ENCODE data around the gene SLC15A3. TPM values are rescaled to one million over a fixed set of nuclear protein-coding genes. Genes with fewer than 3 reads are reported as not detected.

The SLC15A3 gene
- total RNA-seq, 1 donor from 2014 or later: 23.1 TPM

GRCh38 chr11:60895687-60896086, 56.3 kb downstream of the SLC15A3 start:
- Histone ChIP-seq H3K4me3 (no peak overlapping the region), H3K36me3 (peaks cover 5 to 81% of the 10 kb centered on the region in 2 donors), H3K27me3 (no peaks in the 10 kb centered on the region), H3K27ac (no peak overlapping the region), H3K9me3 (no peaks in the 10 kb centered on the region), H3K4me1 (no peaks in the 10 kb centered on the region)
- TF ChIP-seq POLR2A (IDR thresholded peaks at IDR 0.05): no peak
- TF ChIP-seq POLR2AphosphoS5 (IDR thresholded peaks at IDR 0.05; ENCODE audit: insufficient read depth in 1 of 2, low read depth in 1 of 2): no peak
- no peak for TF ChIP-seq CTCF (IDR thresholded peaks at IDR 0.05)
- no peak for DNase-seq (ENCODE audit: extremely low spot score in 2 of 2)
- intact Hi-C loops (cut with DNase I): no loop called here

- Histone ChIP-seq H3K4me1 (no peaks in the 10 kb centered on the region), H3K27me3 (no peaks in the 10 kb centered on the region), H3K36me3 (peaks cover 0 to 39% of the 10 kb centered on the region in 2 donors), H3K9me3 (no peaks in the 10 kb centered on the region), H3K27ac (no peak overlapping the region), H3K4me3 (no peak overlapping the region)
- DNase-seq (ENCODE audit: extremely low spot score in 2 of 2): no peak
- intact Hi-C loops (cut with DNase I): no loop called here
- TF ChIP-seq POLR2A (IDR thresholded peaks at IDR 0.05): no peak
- TF ChIP-seq CTCF (IDR thresholded peaks at IDR 0.05): no peak
- no peak for TF ChIP-seq POLR2AphosphoS5 (IDR thresholded peaks at IDR 0.05; ENCODE audit: insufficient read depth in 1 of 2, low read depth in 1 of 2)
Measured at GRCh38 chr11:60891103-60891741, 60.8 kb downstream of the SLC15A3 start.

- Histone ChIP-seq H3K9me3 (no peaks in the 10 kb centered on the region), H3K4me3 (no peak overlapping the region), H3K27ac (no peak overlapping the region), H3K27me3 (no peaks in the 10 kb centered on the region), H3K4me1 (no peaks in the 10 kb centered on the region), H3K36me3 (peaks cover 0 to 34% of the 10 kb centered on the region in 2 donors)
- intact Hi-C loops (cut with DNase I): no loop called here
- DNase-seq (ENCODE audit: extremely low spot score in 2 of 2): no peak
- TF ChIP-seq POLR2A (IDR thresholded peaks at IDR 0.05) (no peak), CTCF (IDR thresholded peaks at IDR 0.05) (no peak), POLR2AphosphoS5 (IDR thresholded peaks at IDR 0.05; ENCODE audit: insufficient read depth in 1 of 2, low read depth in 1 of 2) (no peak)
Measured at GRCh38 chr11:60890696-60891095, 61.3 kb downstream of the SLC15A3 start.

- Histone ChIP-seq H3K27me3 (no peaks in the 10 kb centered on the region), H3K27ac (no peak overlapping the region), H3K4me1 (no peaks in the 10 kb centered on the region), H3K9me3 (no peaks in the 10 kb centered on the region), H3K4me3 (no peak overlapping the region), H3K36me3 (peaks cover 0 to 26% of the 10 kb centered on the region in 2 donors)
- no peak for DNase-seq (ENCODE audit: extremely low spot score in 2 of 2)
- intact Hi-C loops (cut with DNase I): no loop called here
- TF ChIP-seq POLR2AphosphoS5 (IDR thresholded peaks at IDR 0.05; ENCODE audit: insufficient read depth in 1 of 2, low read depth in 1 of 2) (no peak), CTCF (IDR thresholded peaks at IDR 0.05) (no peak), POLR2A (IDR thresholded peaks at IDR 0.05) (no peak)
Measured at GRCh38 chr11:60889869-60890311, 62.1 kb downstream of the SLC15A3 start.

GRCh38 chr11:60887556-60887955, 64.4 kb downstream of the SLC15A3 start:
- H3K4me1 ChIP-seq: no peaks in the 10 kb centered on the region
- H3K4me3 ChIP-seq: no peak overlapping the region
- no peak for TF ChIP-seq POLR2AphosphoS5 (IDR thresholded peaks at IDR 0.05; ENCODE audit: insufficient read depth in 1 of 2, low read depth in 1 of 2)
- TF ChIP-seq CTCF (IDR thresholded peaks at IDR 0.05): peak in 1 of 3 experiments; percentile 17
- H3K36me3 ChIP-seq: peaks cover 0 to 3% of the 10 kb centered on the region in 2 donors
- intact Hi-C loops (cut with DNase I): no loop called here
- DNase-seq (ENCODE audit: extremely low spot score in 2 of 2): no peak
- H3K9me3 ChIP-seq: no peaks in the 10 kb centered on the region
- no peaks in the 10 kb centered on the region for H3K27me3 ChIP-seq
- no peak overlapping the region for H3K27ac ChIP-seq
